Gastroesophageal sphincter (tissue), 4 donors: ENCODE measurements around the gene YTHDF1. TPM values are rescaled to one million over a fixed set of nuclear protein-coding genes. Genes with fewer than 3 reads are reported as not detected.

ENCODE experiments used
- ATAC-seq: fragments of 150-250 bp; one replicate; pipeline ENCODE4 v1.9.1; 2016; ENCODE audit warnings: mild to moderate bottlenecking, moderate library complexity
- H3K27ac ChIP-seq, 4 donors: fragments of 200-600 bp; sonication (generic) in 3 of 4; 1 replicate in 3 of 4; 2 replicates in 1 of 4; pipeline ENCODE4 v1.5.1; 2016 to 2019
- H3K27me3 ChIP-seq: fragments of 200-600 bp; sonication (generic); one replicate; pipeline ENCODE4 v1.5.1; 2019
- H3K36me3 ChIP-seq, 2 donors: fragments of 200-600 bp; sonication (generic); one replicate each; pipeline ENCODE4 v1.5.1; 2019; ENCODE audit warnings: control low read depth in 1 of 2
- H3K4me1 ChIP-seq, 3 donors: fragments of 200-600 bp; sonication (generic); 1 replicate in 2 of 3; 2 replicates in 1 of 3; pipeline ENCODE4 v1.5.1; 2016 to 2019; ENCODE audit warnings: control low read depth in 2 of 3
- H3K4me3 ChIP-seq, 2 donors: fragments of 200-600 bp; sonication (generic); one replicate each; pipeline ENCODE4 v1.5.1; 2019; ENCODE audit warnings: mild to moderate bottlenecking in 1 of 2, moderate library complexity in 1 of 2
- H3K9me3 ChIP-seq, 3 donors: fragments of 200-600 bp; sonication (generic); one replicate each; pipeline ENCODE4 v1.5.1; 2017 to 2019; ENCODE audit warnings: control low read depth in 2 of 3
- CTCF ChIP-seq, 4 experiments: fragments of 200-600 bp in 2 of 4; fragments of 450-650 bp in 2 of 4; sonication (generic) in 1 of 4; IDR thresholded peaks; one replicate each; pipeline ENCODE4 v1.5.1; 2017 to 2019; ENCODE audit warnings: antibody characterized with exemption in 4 of 4, mild to moderate bottlenecking in 2 of 4, moderate library complexity in 2 of 4
- EP300 ChIP-seq: sonication (generic); formaldehyde crosslinking; IDR thresholded peaks from one replicate; pipeline ENCODE4 v1.6.1; 2017; ENCODE audit warnings: antibody characterized with exemption, mild to moderate bottlenecking
- POLR2A ChIP-seq, 2 donors: fragments of 450-650 bp; IDR thresholded peaks; one replicate each; pipeline ENCODE4 v1.6.1; 2017; ENCODE audit warnings: antibody characterized with exemption in 2 of 2, mild to moderate bottlenecking in 2 of 2, moderate library complexity in 1 of 2
- POLR2AphosphoS5 ChIP-seq: sonication (generic); formaldehyde crosslinking; IDR thresholded peaks from one replicate; pipeline ENCODE4 v1.6.1; 2017; ENCODE audit warnings: antibody characterized with exemption
- WGBS, 2 donors: methylation state at CpG; one replicate each; pipeline ENCODE4 v1.1.5; 2018; ENCODE audit warnings: low coverage in 1 of 2; 5-methylcytosine and 5-hydroxymethylcytosine counted together
- total RNA-seq, 4 donors: library from RNA; depleted of rRNA; stranded (reverse); fragments of >200 nt; gene quantifications; one replicate each; pipeline ENCODE4 v1.1.0, GENCODE V29; 2016

The YTHDF1 gene
- total RNA-seq, 4 donors from 2014 or later, result 20.2 to 35.8 (median 34.2) TPM

DNA sequence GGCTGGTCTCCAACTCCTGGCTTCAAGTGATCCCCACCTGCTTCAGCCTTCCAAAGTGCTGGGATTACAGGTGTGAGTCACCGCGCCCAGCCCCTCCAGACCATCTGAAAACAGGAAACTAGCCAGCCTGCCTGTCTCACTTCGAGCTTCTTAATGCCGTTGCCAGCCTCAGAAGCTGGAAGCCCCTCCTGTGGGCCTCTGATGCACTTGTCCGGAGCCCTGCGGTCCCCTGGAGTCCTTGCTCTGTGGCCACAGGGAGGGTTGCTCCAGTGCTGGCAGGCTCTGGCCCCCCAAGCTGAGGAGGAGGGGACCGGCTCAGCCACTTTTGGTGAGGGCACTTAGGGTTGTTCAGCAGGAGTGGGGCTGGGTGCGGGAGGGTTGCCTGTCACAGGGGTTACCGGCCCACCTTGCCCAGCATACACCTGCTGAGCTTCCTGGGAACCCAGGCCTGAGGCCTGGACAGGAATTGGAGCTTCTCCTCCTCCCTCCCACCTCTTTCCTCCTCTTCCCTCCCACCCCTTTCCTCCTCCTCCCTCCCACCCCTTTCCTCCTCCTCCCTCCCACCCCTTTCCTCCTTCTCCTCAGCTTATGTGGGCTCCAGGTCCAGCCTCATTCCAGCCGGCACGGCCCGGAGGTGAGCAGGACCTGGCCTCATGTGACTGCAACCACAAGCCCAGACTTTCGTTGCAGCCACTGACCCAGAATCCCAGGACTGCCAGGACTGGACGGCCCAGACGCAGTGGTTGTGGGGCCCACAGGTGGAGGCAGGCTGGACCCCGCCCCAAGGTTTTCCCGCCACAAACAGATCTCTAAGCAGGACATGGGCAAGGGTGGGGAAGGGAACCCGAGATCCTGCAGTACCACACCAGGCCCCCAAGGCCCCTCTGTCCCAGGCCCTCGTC is 10.4 kb upstream of the YTHDF1 start:
- Histone ChIP-seq H3K27ac (no peak overlapping the region), H3K4me3 (no peak overlapping the region), H3K27me3 (peaks cover 23% of the 10 kb centered on the region), H3K9me3 (no peaks in the 10 kb centered on the region), H3K4me1 (peaks cover 0 to 23% (median 6%) of the 10 kb centered on the region in 3 donors), H3K36me3 (no peaks in the 10 kb centered on the region)
- TF ChIP-seq EP300, result no peak
- no peak for TF ChIP-seq POLR2AphosphoS5
- no peak for TF ChIP-seq POLR2A (IDR thresholded peaks at IDR 0.05)
- TF ChIP-seq CTCF (IDR thresholded peaks at IDR 0.05), result no peak
- no peak for ATAC-seq
- no CpG with 5 or more reads among the region's 19 CpGs for WGBS, 2 donors

DNA sequence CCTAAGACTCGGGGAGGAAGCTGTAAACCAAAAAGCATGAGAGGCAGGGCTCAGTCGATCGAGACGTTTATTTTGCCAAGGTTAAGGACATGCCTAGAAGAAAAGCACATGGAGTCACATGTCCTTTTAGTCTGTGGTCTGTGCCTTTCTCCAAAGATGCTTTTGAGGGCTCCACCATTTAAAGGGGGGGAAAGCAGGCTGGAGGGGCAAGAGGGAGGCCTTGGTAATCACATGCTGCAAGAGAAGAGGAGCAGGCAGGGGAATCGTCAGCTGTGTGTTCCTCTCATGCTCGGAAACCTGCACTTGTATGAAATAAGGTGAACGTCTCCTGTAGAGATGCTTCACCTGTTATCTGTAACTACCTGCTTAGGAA is 9.1 kb upstream of the YTHDF1 start:
- TF ChIP-seq POLR2AphosphoS5 (no peak), CTCF (IDR thresholded peaks at IDR 0.05) (no peak), POLR2A (IDR thresholded peaks at IDR 0.05) (no peak), EP300 (no peak)
- Histone ChIP-seq H3K27ac (no peak overlapping the region), H3K4me1 (peaks cover 0 to 13% (median 6%) of the 10 kb centered on the region in 3 donors), H3K4me3 (no peak overlapping the region), H3K9me3 (no peaks in the 10 kb centered on the region), H3K27me3 (peaks cover 20% of the 10 kb centered on the region), H3K36me3 (no peaks in the 10 kb centered on the region)
- ATAC-seq, result no peak
- WGBS, 2 donors, result 23 to 44% methylated on average over 6 to 7 of the region's 7 CpGs

DNA sequence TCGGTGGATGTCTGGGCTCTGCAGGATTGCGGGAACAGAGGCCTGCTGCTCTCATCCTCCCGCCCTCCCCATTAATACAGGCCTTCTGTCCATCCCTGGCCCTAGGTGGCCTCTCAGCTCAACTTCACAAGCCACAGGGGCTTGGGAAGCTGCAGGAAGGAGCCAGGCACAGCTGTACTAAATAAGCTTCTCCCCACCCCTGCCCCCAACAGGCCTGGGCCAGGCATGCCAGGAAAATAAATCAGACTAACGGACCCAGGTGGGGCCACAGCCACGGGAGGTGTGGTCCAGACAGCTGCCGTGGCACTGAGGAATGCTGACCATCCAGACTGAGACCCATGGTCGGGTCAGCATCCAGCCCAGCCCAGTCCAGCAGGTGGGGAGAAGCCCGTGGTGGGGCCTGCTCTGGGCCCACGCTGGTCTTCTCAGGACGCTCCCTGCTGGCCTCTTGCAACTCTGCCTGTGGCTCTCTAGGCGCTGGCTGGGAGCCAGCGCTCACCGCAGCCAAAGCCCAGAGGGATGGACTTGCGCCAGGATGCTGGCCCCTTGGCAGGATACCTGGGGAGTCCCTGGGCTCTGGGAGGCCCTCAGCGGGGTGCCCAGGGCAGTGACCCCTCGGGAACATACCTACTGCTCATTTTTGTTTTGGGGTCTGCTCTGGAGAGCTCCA is 8.6 kb upstream of the YTHDF1 start:
- Histone ChIP-seq H3K36me3 (no peaks in the 10 kb centered on the region), H3K9me3 (no peaks in the 10 kb centered on the region), H3K27ac (no peak overlapping the region), H3K4me1 (peaks cover 0 to 13% (median 6%) of the 10 kb centered on the region in 3 donors), H3K27me3 (peaks cover 24% of the 10 kb centered on the region), H3K4me3 (no peak overlapping the region)
- peak; percentile 56 for ATAC-seq
- WGBS, 2 donors, result no CpG with 5 or more reads among the region's 16 CpGs
- TF ChIP-seq EP300 (no peak), POLR2AphosphoS5 (peak; percentile 14), CTCF (IDR thresholded peaks at IDR 0.05) (peak in 2 of 4 experiments; percentile 18 to 44)

DNA sequence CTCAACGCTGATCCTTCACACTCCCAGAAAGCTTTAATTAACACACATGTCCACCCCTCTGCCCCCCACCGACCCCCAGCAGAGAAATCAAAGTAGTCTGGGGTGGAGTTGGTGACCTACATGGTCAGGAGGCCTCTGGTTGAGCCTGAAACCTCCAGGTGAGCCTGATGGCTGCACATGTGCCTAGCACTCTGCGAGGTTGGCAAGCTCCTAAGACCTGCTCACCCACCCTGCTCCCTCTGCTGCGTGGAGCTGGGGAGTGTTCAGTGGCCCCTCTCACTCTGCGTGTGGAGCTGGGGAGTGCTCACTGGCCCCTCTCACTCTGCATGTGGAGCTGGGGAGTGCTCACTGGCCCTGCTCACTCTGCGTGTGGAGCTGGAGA is 7.9 kb upstream of the YTHDF1 start:
- H3K9me3 ChIP-seq, result no peaks in the 10 kb centered on the region
- H3K27ac ChIP-seq, result no peak overlapping the region
- no peak for TF ChIP-seq POLR2AphosphoS5
- no peak for TF ChIP-seq POLR2A (IDR thresholded peaks at IDR 0.05)
- H3K36me3 ChIP-seq, result no peaks in the 10 kb centered on the region
- ATAC-seq, result no peak
- no peak overlapping the region for H3K4me3 ChIP-seq
- H3K4me1 ChIP-seq, result peaks cover 0 to 13% (median 6%) of the 10 kb centered on the region in 3 donors
- WGBS, 2 donors, result 13 to 60% methylated on average over 1 of the region's 6 CpGs
- peaks cover 23% of the 10 kb centered on the region for H3K27me3 ChIP-seq

DNA sequence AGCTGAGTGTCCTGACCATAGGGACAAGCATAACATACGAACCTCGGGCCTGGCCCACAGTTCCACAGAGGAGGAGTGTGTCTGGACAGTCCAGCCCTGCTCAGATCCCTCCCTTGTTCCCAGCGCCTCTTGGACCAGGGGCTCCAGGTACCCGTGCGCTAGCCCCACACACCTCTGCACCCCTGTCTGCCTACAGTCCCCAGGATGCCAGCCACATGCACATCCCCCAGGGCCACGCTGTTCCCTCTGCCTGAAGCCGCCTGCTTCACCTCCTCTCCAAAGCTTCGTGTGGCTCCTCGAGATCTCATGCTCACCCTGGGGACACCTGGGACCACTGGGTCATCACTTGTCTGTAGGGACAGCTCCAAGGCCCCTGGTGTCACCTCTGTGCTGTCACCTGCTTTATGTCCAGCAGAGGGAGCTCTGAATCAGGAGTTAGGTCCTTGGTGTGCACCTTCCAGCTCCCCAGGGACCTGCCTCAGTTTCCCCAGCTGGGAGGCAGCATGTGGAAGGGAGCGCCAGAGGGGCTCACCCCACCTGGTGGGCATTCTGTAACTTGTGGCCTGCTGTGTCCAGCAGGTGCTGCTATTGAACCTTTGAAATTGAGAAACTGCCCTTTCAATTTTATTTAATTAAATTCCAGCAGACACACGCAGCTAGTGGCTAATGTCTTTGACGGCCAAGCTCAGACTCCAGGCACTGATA is 7.3 kb upstream of the YTHDF1 start:
- Histone ChIP-seq H3K27ac (no peak overlapping the region), H3K27me3 (peaks cover 22% of the 10 kb centered on the region), H3K36me3 (no peaks in the 10 kb centered on the region), H3K9me3 (no peaks in the 10 kb centered on the region), H3K4me1 (peaks cover 0 to 13% (median 6%) of the 10 kb centered on the region in 3 donors), H3K4me3 (no peak overlapping the region)
- TF ChIP-seq POLR2A (IDR thresholded peaks at IDR 0.05), result no peak
- peak in 3 of 4 experiments; percentile 29 to 59 (median 41) for TF ChIP-seq CTCF (IDR thresholded peaks at IDR 0.05)
- TF ChIP-seq POLR2AphosphoS5, result no peak
- TF ChIP-seq EP300, result no peak
- WGBS, 2 donors, result 23 to 36% methylated on average over 3 of the region's 12 CpGs
- ATAC-seq, result no peak
